ENCODE data around the gene ZDHHC12. TPM values are rescaled to one million over a fixed set of nuclear protein-coding genes. Genes with fewer than 3 reads are reported as not detected.

ZDHHC12 gene
- total RNA-seq, 2 donors from 2014 or later = 76.2 to 82.5 TPM

Other genes with a start within 250 kb of the ZDHHC12 start
- gene GLE1, start 219.4 kb downstream of the ZDHHC12 start, total RNA-seq = 10 to 100 TPM; 26.6 to 34.5 TPM
- gene SPTAN1, start 171.5 kb downstream of the ZDHHC12 start, total RNA-seq = 100 to 1,000 TPM; 248 to 277 TPM
- 10 to 100 TPM; 34.8 to 51.5 TPM for gene DYNC2I2, start 67.3 kb downstream of the ZDHHC12 start, total RNA-seq
- gene SET, start 34.9 kb downstream of the ZDHHC12 start, total RNA-seq = 100 to 1,000 TPM; 153 to 193 TPM
- 1 to 10 TPM; 4.2 to 5.4 TPM for gene PKN3, start 21.6 kb downstream of the ZDHHC12 start, total RNA-seq
- 10 to 100 TPM; 53.0 to 62.0 TPM for gene ZER1, start 47.8 kb upstream of the ZDHHC12 start, total RNA-seq
- 10 to 100 TPM; 21.9 to 24.4 TPM for gene TBC1D13, start 63.1 kb upstream of the ZDHHC12 start, total RNA-seq
- 10 to 100 TPM; 46.5 to 63.0 TPM for gene ENDOG, start 94.4 kb upstream of the ZDHHC12 start, total RNA-seq
- gene SPOUT1, start 105.7 kb upstream of the ZDHHC12 start, total RNA-seq = 10 to 100 TPM; 32.3 to 33.3 TPM
- 1 to 10 TPM; 2.1 TPM for gene KYAT1, start 157.8 kb upstream of the ZDHHC12 start, total RNA-seq
- gene LRRC8A, start 158.0 kb upstream of the ZDHHC12 start, total RNA-seq = 10 to 100 TPM; 21.8 to 38.3 TPM
- 1 to 10 TPM; 1.5 to 7.1 TPM for gene PHYHD1, start 196.9 kb upstream of the ZDHHC12 start, total RNA-seq
- 10 to 100 TPM; 12.1 to 12.8 TPM for gene DOLK, start 223.5 kb upstream of the ZDHHC12 start, total RNA-seq
- gene NUP188, start 223.6 kb upstream of the ZDHHC12 start, total RNA-seq = 10 to 100 TPM; 19.6 to 23.6 TPM

Data from left colon (tissue), 2 donors.